ENCODE data around the gene CEP112.

The CEP112 gene

GRCh38 chr17:65978871-65979270, 213.1 kb downstream of the CEP112 start:
- DNase-seq, result no peak

- no peak for DNase-seq
These were observed 214.9 kb downstream of the CEP112 start for GRCh38 chr17:65977041-65977440.

GRCh38 chr17:65975878-65976277, 216.1 kb downstream of the CEP112 start:
- DNase-seq, result no peak

GRCh38 chr17:65973237-65973636, 218.7 kb downstream of the CEP112 start:
- no peak for DNase-seq

GRCh38 chr17:65967372-65967771, 224.6 kb downstream of the CEP112 start:
- DNase-seq, result no peak

- no peak for DNase-seq
These were observed 225.7 kb downstream of the CEP112 start for GRCh38 chr17:65966072-65966695.

GRCh38 chr17:65963179-65963578, 228.8 kb downstream of the CEP112 start:
- DNase-seq, result no peak

- no peak for DNase-seq
These were observed 232.3 kb downstream of the CEP112 start for GRCh38 chr17:65959630-65960029.

GRCh38 chr17:65956814-65957213, 235.1 kb downstream of the CEP112 start:
- no peak for DNase-seq

GRCh38 chr17:65954148-65954449, 237.8 kb downstream of the CEP112 start:
- DNase-seq, result no peak

GRCh38 chr17:65953316-65954147, 238.4 kb downstream of the CEP112 start:
- no peak for DNase-seq

- no peak for DNase-seq
These were observed 239.3 kb downstream of the CEP112 start for GRCh38 chr17:65952586-65952985.

- no peak for DNase-seq
These were observed 239.9 kb downstream of the CEP112 start for GRCh38 chr17:65952015-65952414.

GRCh38 chr17:65947831-65948230, 244.1 kb downstream of the CEP112 start:
- DNase-seq, result no peak

- DNase-seq, result no peak
These were observed 249.3 kb downstream of the CEP112 start for GRCh38 chr17:65942592-65942991.

GRCh38 chr17:65941356-65941899, 250.5 kb downstream of the CEP112 start:
- DNase-seq, result no peak

- DNase-seq, result no peak
These were observed 255.9 kb downstream of the CEP112 start for GRCh38 chr17:65936013-65936412.

- DNase-seq, result no peak
These were observed 258.6 kb downstream of the CEP112 start for GRCh38 chr17:65933290-65933689.

- DNase-seq, result no peak
These were observed 260.4 kb downstream of the CEP112 start for GRCh38 chr17:65931246-65932149.

GRCh38 chr17:65930140-65930730, 261.7 kb downstream of the CEP112 start:
- no peak for DNase-seq

- no peak for DNase-seq
These were observed 265.3 kb downstream of the CEP112 start for GRCh38 chr17:65926599-65926998.

- no peak for DNase-seq
These were observed 266.2 kb downstream of the CEP112 start for GRCh38 chr17:65925606-65926307.
